HG02642 (cell line): ENCODE results near the gene GAB4.
A peak's percentile ranks its signal among the peaks of the same experiment; 100 is the strongest.
"Not testable (repeated sequence)": the region's sequence is repeated elsewhere in the genome, so short reads cannot be mapped to it uniquely, and the experiment has no call there.

Experiments used
- ATAC-seq: cut with Tn5 transposase; IDR thresholded peaks from one replicate; pipeline ENCODE4 v1.9.1; 2021; ENCODE audit warnings: mild to moderate bottlenecking; ENCODE audit not compliant: unreplicated experiment, poor library complexity

Gene GAB4

DNA sequence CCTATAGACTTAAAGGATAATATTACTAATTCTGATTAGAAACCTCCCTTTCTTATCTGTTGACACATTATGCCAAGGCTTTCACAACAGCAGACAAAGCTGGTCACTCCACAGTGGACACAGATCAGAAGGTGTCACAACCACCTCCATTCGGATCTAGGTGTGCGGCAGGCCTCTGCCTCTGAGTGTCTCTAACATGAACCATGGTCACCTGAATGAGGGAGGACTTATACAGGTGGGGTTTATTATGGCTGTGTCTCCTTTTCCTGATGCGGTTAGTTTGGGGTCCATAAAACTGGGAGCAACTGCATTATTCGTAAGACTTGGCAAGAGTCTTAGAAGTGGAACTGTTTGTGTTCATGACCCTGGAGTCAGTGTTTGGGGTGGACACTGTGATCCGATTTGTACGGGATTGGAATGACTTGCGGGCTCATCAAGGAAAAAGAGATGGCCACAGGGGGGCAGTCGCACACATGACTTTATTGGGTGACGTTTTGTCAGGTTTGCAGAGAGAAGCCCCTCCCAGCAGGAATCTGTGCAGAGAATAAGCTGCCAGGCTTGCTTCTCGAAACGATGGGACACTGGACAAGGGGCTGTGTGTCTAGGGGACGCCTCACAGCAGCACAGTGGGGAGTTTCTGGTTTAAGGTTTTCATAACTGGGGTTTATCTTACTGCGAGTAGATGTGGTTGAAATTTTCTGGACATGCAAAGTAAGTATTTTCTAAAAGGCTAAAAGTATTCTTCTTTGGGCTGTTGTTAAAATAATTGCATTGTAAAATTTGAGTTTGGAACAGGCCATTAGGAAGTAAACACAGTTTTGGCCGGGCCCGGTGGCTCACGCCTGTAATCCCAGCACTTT, 90.6 kb downstream of the GAB4 start:
- peak; percentile 55 for ATAC-seq

DNA sequence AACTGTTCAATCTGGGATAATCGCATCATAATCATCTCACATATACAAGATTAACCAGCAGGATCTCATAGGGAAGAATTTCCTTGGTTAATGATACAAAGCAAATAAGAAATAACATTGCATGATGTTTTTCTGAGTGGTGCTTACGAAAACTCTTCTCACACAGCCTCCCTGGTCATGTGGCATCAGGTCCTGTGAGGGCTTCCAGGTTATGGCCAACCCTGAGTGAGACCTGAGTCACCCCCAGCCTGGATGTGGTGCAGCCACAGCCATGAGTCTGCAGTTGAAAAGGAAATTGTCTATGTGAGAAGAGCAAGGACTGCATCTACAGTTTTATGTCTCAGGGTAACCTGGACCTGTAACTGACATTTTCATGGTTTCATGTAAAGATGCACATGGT, 92.3 kb downstream of the GAB4 start:
- no peak for ATAC-seq

DNA sequence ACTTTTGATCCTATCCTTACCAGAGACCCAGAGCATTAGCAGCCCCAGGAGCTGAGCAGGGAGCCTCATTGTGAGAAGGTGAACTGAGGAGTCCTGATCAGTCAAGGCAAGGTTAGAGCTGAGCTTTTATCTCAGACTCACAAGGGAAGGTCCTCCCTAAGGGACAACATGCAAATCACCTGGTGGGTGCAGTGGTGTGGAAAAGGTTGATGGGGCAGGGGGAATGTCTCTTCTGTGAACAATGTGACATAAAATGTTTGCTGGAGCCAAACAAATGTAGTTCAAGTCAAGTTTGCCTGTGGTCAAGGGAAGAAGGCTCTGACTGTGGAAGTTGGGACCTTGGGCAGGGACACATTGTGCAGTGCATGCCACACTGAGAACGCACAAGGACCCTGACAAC, 93.1 kb downstream of the GAB4 start:
- ATAC-seq: not testable (repeated sequence)

DNA sequence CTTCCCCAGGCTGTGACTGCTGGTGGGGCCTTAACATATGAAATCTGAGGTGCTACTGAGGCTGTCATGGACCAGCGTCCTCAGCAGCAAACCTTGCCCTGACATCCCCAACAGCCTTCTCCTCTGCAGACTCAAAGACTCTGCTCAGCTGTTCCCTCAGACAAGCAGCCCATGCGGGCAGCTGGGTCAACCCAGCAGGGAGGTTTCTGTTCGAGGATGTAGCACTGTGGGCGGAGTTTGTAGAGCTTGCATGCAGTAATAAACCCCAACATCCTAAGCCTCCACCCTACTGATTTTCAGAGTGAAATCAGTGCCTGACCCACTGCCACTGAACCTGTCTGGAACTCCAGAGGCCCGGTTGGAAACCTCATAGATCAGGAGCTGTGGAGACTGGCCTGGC, 94.0 kb downstream of the GAB4 start:
- no peak for ATAC-seq

DNA sequence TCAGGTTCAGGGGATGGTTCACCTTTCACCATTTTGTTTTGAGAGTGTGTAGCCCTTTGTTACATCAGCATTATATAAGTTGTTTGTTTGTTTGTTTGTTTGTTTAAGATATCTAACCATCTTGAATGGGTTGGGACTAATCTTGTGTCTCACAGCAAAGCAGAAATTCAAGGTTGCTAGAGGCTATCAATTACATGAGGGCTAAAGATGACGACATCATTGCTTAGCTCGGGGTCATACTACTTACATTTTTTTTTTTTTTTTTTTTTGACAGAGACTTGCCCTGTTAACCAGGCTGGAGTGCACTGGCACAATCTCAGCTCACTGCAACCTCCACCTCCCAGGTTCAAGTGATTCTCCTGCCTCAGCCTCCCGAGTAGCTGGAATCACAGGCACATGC, 95.7 kb downstream of the GAB4 start:
- ATAC-seq: no peak
